Caco-2 (cell line): ENCODE results near the gene GAS7. TPM values are rescaled to one million over a fixed set of nuclear protein-coding genes. Genes with fewer than 3 reads are reported as not detected.

ENCODE experiments used
- BruUV-seq: library from RNA; stranded (reverse); fragments of 400-500 nt; replicated peaks from 2 replicates; lab custom pipeline; 2021; lab: Mats Ljungman, UMichigan
- CTCF ChIA-PET: fragments of 300-600 bp; sonication (Branson Sonifier 250); formaldehyde crosslinking; loops from one replicate; lab custom pipeline; 2022; ENCODE audit warnings: antibody characterized with exemption; lab: Charles Lee
- POLR2A ChIA-PET: fragments of 300-600 bp; sonication (Branson Sonifier 250); formaldehyde crosslinking; loops from one replicate; lab custom pipeline; 2022; ENCODE audit warnings: antibody characterized with exemption; lab: Charles Lee
- DNase-seq, 2 experiments: peaks; one replicate each; pipeline versions ENCODE4 v3.0.0 to v3.0.0-alpha.2; 2020 to 2022
- H3K27me3 ChIP-seq: replicated peaks from 2 replicates; pipeline ENCODE4 v1.6.0; 2011; ENCODE audit warnings: low read length; ENCODE audit not compliant: control insufficient read depth, insufficient read depth
- H3K36me3 ChIP-seq: 2 replicates; pipeline ENCODE4 v1.5.1; 2011; ENCODE audit warnings: low read length; ENCODE audit not compliant: control insufficient read depth, insufficient read depth
- H3K4me1 ChIP-seq: fragments of 250-450 bp; sonication (Bioruptor Pico); 2 replicates; pipeline ENCODE4 v1.5.1; 2020; ENCODE audit warnings: mild to moderate bottlenecking
- H3K4me3 ChIP-seq: 2 replicates; pipeline ENCODE4 v1.5.1; 2011; ENCODE audit warnings: low read depth, mild to moderate bottlenecking, control low read depth, low read length
- H3K9me3 ChIP-seq: fragments of 250-450 bp; sonication (Bioruptor Pico); 2 replicates; pipeline ENCODE4 v1.5.1; 2020; ENCODE audit warnings: mild to moderate bottlenecking, moderate library complexity
- H3K27ac Mint-ChIP-seq: one replicate; pipeline ENCODE4 v1.8.0; 2022; ENCODE audit warnings: mixed read lengths; ENCODE audit not compliant: unreplicated experiment
- H3K27me3 Mint-ChIP-seq: one replicate; pipeline ENCODE4 v1.8.0; 2022; ENCODE audit warnings: mixed read lengths; ENCODE audit not compliant: insufficient read depth, unreplicated experiment
- H3K36me3 Mint-ChIP-seq: one replicate; pipeline ENCODE4 v1.8.0; 2022; ENCODE audit warnings: mild to moderate bottlenecking, mixed read lengths; ENCODE audit not compliant: insufficient read depth, unreplicated experiment
- H3K4me1 Mint-ChIP-seq: one replicate; pipeline ENCODE4 v1.8.0; 2022; ENCODE audit warnings: low read depth, mixed read lengths; ENCODE audit not compliant: unreplicated experiment
- H3K4me3 Mint-ChIP-seq: one replicate; pipeline ENCODE4 v1.8.0; 2022; ENCODE audit warnings: mild to moderate bottlenecking, moderate library complexity, mixed read lengths; ENCODE audit not compliant: unreplicated experiment
- H3K9me3 Mint-ChIP-seq: one replicate; pipeline ENCODE4 v1.8.0; 2022; ENCODE audit warnings: mixed read lengths; ENCODE audit not compliant: unreplicated experiment
- intact Hi-C: fragments of 100-400 bp; cut with micrococcal nuclease; formaldehyde crosslinking; loops from one replicate; pipeline ENCODE4 v1.10.0; 2022; ENCODE audit not compliant: unreplicated experiment
- total RNA-seq: library from RNA; stranded (reverse); gene quantifications from 2 replicates; pipeline ENCODE4 v1.2.3, GENCODE V29; 2022
- TF ChIP-seq, protein P1 (sequence below), 2 experiments: fragments of 200-600 bp in 1 of 2; IDR thresholded peaks; 1 replicate in 1 of 2; 2 replicates in 1 of 2; pipeline versions ENCODE4 v1.5.1 to v1.8.0; 2011 to 2022; ENCODE audit warnings: antibody characterized with exemption in 1 of 2, control low read depth in 1 of 2, inconsistent platforms in 1 of 2, low read depth in 1 of 2, low read length in 1 of 2, mild to moderate bottlenecking in 1 of 2, moderate library complexity in 1 of 2; ENCODE audit not compliant: insufficient read depth in 1 of 2, severe bottlenecking in 1 of 2, unreplicated experiment in 1 of 2

The GAS7 gene
- total RNA-seq, 1 experiment from 2014 or later, result 0.34 TPM

DNA sequence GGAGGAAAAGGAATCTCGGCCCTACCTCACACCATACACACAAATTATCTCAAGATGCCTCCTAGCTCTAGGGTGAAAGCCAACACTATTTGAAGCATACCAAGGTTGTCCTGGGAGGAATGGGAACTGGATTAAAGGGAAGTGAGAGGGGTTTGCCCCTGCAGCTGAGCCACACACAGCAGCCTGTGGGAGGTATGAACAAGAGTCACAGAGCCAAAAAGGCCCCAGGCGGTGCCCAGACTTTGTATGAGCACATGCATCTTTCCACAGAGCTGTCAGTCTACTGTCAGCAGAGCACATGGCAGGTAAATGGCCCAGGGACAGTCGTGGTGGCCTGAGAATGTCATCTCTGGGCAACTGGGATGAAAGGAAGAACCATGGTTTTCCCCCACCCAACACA is 262.3 kb downstream of the GAS7 start:
- Histone ChIP-seq H3K27me3 (no peaks in the 10 kb centered on the region), H3K9me3 (no peaks in the 10 kb centered on the region), H3K4me3 (no peak overlapping the region), H3K4me1 (no peaks in the 10 kb centered on the region), H3K36me3 (no peaks in the 10 kb centered on the region)
- no peaks in the 10 kb centered on the region for H3K4me1 Mint-ChIP-seq
- no peak for DNase-seq
- H3K4me3 Mint-ChIP-seq, result no peak overlapping the region
- H3K9me3 Mint-ChIP-seq, result no peaks in the 10 kb centered on the region
- no peak overlapping the region for H3K27ac Mint-ChIP-seq
- BruUV-seq, result no TSS peak
- ChIA-PET CTCF (no interaction called here), POLR2A (no interaction called here)
- TF ChIP-seq, protein P1, sequence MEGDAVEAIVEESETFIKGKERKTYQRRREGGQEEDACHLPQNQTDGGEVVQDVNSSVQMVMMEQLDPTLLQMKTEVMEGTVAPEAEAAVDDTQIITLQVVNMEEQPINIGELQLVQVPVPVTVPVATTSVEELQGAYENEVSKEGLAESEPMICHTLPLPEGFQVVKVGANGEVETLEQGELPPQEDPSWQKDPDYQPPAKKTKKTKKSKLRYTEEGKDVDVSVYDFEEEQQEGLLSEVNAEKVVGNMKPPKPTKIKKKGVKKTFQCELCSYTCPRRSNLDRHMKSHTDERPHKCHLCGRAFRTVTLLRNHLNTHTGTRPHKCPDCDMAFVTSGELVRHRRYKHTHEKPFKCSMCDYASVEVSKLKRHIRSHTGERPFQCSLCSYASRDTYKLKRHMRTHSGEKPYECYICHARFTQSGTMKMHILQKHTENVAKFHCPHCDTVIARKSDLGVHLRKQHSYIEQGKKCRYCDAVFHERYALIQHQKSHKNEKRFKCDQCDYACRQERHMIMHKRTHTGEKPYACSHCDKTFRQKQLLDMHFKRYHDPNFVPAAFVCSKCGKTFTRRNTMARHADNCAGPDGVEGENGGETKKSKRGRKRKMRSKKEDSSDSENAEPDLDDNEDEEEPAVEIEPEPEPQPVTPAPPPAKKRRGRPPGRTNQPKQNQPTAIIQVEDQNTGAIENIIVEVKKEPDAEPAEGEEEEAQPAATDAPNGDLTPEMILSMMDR (IDR thresholded peaks at IDR 0.05; ENCODE audit: insufficient read depth in 1 of 2, low read depth in 1 of 2, low read length in 1 of 2, severe bottlenecking in 1 of 2, unreplicated experiment in 1 of 2), result no peak
- no peaks in the 10 kb centered on the region for H3K27me3 Mint-ChIP-seq
- no peaks in the 10 kb centered on the region for H3K36me3 Mint-ChIP-seq
- intact Hi-C loops, result no loop called here

DNA sequence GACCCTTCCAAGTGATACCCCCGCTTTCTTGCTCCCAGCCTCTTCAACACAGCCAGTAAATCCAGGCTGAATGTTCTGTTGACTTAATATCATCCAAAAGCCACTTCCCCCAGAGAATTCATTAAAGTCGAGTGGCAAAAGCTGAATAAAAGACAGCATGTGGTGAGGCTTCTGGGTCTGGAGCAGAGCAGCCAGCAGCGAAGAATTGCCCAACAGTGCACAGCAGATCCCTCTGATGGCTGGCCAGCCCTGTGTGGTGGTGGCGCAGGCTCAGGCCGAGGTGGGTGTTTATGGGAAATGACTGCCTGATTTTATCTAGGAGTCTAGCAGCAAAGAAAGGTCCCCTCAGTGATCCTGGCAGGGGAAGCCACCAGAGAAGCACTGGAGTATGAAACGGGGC is 263.0 kb downstream of the GAS7 start:
- Mint-ChIP-seq H3K27me3 (no peaks in the 10 kb centered on the region), H3K27ac (no peak overlapping the region), H3K4me1 (no peaks in the 10 kb centered on the region), H3K9me3 (no peaks in the 10 kb centered on the region), H3K36me3 (no peaks in the 10 kb centered on the region), H3K4me3 (no peak overlapping the region)
- H3K4me1 ChIP-seq, result no peaks in the 10 kb centered on the region
- ChIA-PET POLR2A (no interaction called here), CTCF (no interaction called here)
- no peak overlapping the region for H3K4me3 ChIP-seq
- H3K27me3 ChIP-seq, result no peaks in the 10 kb centered on the region
- TF ChIP-seq, protein P1 (IDR thresholded peaks at IDR 0.05; ENCODE audit: insufficient read depth in 1 of 2, low read depth in 1 of 2, low read length in 1 of 2, severe bottlenecking in 1 of 2, unreplicated experiment in 1 of 2), result no peak
- DNase-seq, result no peak
- H3K9me3 ChIP-seq, result no peaks in the 10 kb centered on the region
- intact Hi-C loops, result no loop called here
- no TSS peak for BruUV-seq
- no peaks in the 10 kb centered on the region for H3K36me3 ChIP-seq

GRCh38 chr17:9934331-9934730 is 264.1 kb downstream of the GAS7 start:
- intact Hi-C loops, result no loop called here
- H3K27me3 Mint-ChIP-seq, result no peaks in the 10 kb centered on the region
- Histone ChIP-seq H3K4me3 (no peak overlapping the region), H3K9me3 (no peaks in the 10 kb centered on the region), H3K27me3 (no peaks in the 10 kb centered on the region), H3K36me3 (no peaks in the 10 kb centered on the region), H3K4me1 (no peaks in the 10 kb centered on the region)
- ChIA-PET CTCF (no interaction called here), POLR2A (no interaction called here)
- H3K27ac Mint-ChIP-seq, result no peak overlapping the region
- H3K36me3 Mint-ChIP-seq, result no peaks in the 10 kb centered on the region
- H3K4me1 Mint-ChIP-seq, result no peaks in the 10 kb centered on the region
- no TSS peak for BruUV-seq
- TF ChIP-seq, protein P1 (IDR thresholded peaks at IDR 0.05; ENCODE audit: insufficient read depth in 1 of 2, low read depth in 1 of 2, low read length in 1 of 2, severe bottlenecking in 1 of 2, unreplicated experiment in 1 of 2), result no peak
- no peak for DNase-seq
- H3K9me3 Mint-ChIP-seq, result no peaks in the 10 kb centered on the region
- H3K4me3 Mint-ChIP-seq, result no peak overlapping the region
